Renal cortical epithelial cell (primary cell): ENCODE data around the gene ENPP5. TPM values are rescaled to one million over a fixed set of nuclear protein-coding genes. Genes with fewer than 3 reads are reported as not detected.
A peak's percentile ranks its signal among the peaks of the same experiment; 100 is the strongest.

ENCODE experiments used
- DNase-seq: peaks from one replicate; pipeline ENCODE4 v3.0.0-alpha.2; 2011; ENCODE audit warnings: low read depth
- total RNA-seq: library from RNA; depleted of rRNA; stranded (reverse); fragments of >200 nt; gene quantifications from 2 replicates; pipeline ENCODE4 v1.2.3, GENCODE V29; 2014

ENPP5 gene
- total RNA-seq, result 9.3 and 11.1 TPM in 2 replicates

GRCh38 chr6:46170357-46171289, at the start of gene ENPP5:
ENPP5 (minus strand) TSS chr6:46170980; CDS start chr6:46168262, 2,718 bp downstream.
- peak; percentile 53 for DNase-seq

- no peak for DNase-seq
Measured at GRCh38 chr6:46219661-46220060, 48.9 kb upstream of the ENPP5 start.

- DNase-seq, result no peak
Measured at GRCh38 chr6:46218457-46218856, 47.7 kb upstream of the ENPP5 start.

- DNase-seq, result no peak
Measured at GRCh38 chr6:46217671-46218131, 46.9 kb upstream of the ENPP5 start.

- no peak for DNase-seq
Measured at GRCh38 chr6:46216879-46217278, 46.1 kb upstream of the ENPP5 start.

- DNase-seq, result no peak
Measured at GRCh38 chr6:46215777-46216176, 45.0 kb upstream of the ENPP5 start.

GRCh38 chr6:46215213-46215612, 44.4 kb upstream of the ENPP5 start:
- DNase-seq, result no peak

- DNase-seq, result no peak
Measured at GRCh38 chr6:46211917-46212316, 41.1 kb upstream of the ENPP5 start.

GRCh38 chr6:46210294-46210693, 39.5 kb upstream of the ENPP5 start:
- no peak for DNase-seq

- DNase-seq, result no peak
Measured at GRCh38 chr6:46208303-46208702, 37.5 kb upstream of the ENPP5 start.

- DNase-seq, result no peak
Measured at GRCh38 chr6:46207174-46207573, 36.4 kb upstream of the ENPP5 start.

GRCh38 chr6:46204880-46205650, 34.3 kb upstream of the ENPP5 start:
- DNase-seq, result no peak

- DNase-seq, result no peak
Measured at GRCh38 chr6:46203391-46204177, 32.8 kb upstream of the ENPP5 start.

- no peak for DNase-seq
Measured at GRCh38 chr6:46201702-46202101, 30.9 kb upstream of the ENPP5 start.

GRCh38 chr6:46199387-46199786, 28.6 kb upstream of the ENPP5 start:
- peak; percentile 78 for DNase-seq

- DNase-seq, result peak; percentile 95
Measured at GRCh38 chr6:46191961-46192360, 21.2 kb upstream of the ENPP5 start.

GRCh38 chr6:46190889-46191288, 20.1 kb upstream of the ENPP5 start:
- no peak for DNase-seq

GRCh38 chr6:46189726-46190125, 18.9 kb upstream of the ENPP5 start:
- DNase-seq, result no peak

- no peak for DNase-seq
Measured at GRCh38 chr6:46186583-46186982, 15.8 kb upstream of the ENPP5 start.

- DNase-seq, result peak; percentile 87
Measured at GRCh38 chr6:46184114-46184513, 13.3 kb upstream of the ENPP5 start.

GRCh38 chr6:46175976-46176375, 5.2 kb upstream of the ENPP5 start:
- no peak for DNase-seq

GRCh38 chr6:46175446-46175845, 4.7 kb upstream of the ENPP5 start:
- DNase-seq, result no peak
